LNCaP clone FGC (cell line): ENCODE measurements around the gene KPNA1.
"Not testable (repeated sequence)": the region's sequence is repeated elsewhere in the genome, so short reads cannot be mapped to it uniquely, and the experiment has no call there.

Experiments
- DNase-seq: peaks from one replicate; pipeline ENCODE4 v3.0.0-alpha.2; 2011; ENCODE audit warnings: low read depth
- H3K4me3 ChIP-seq: 2 replicates; pipeline ENCODE4 v1.5.1; 2011; ENCODE audit warnings: mild to moderate bottlenecking, low read depth, low read length, control low read depth
- TF ChIP-seq, protein P1 (sequence below): IDR thresholded peaks from 2 replicates; pipeline ENCODE4 v1.5.1; 2012; ENCODE audit warnings: mild to moderate bottlenecking; ENCODE audit not compliant: control insufficient read depth, insufficient read depth; ENCODE audit errors: extremely low read depth

The KPNA1 gene

GRCh38 chr3:122512284-122512683 lies 2.5 kb downstream of the KPNA1 start:
- no peak overlapping the region for H3K4me3 ChIP-seq
- no peak for DNase-seq
- TF ChIP-seq, protein P1, sequence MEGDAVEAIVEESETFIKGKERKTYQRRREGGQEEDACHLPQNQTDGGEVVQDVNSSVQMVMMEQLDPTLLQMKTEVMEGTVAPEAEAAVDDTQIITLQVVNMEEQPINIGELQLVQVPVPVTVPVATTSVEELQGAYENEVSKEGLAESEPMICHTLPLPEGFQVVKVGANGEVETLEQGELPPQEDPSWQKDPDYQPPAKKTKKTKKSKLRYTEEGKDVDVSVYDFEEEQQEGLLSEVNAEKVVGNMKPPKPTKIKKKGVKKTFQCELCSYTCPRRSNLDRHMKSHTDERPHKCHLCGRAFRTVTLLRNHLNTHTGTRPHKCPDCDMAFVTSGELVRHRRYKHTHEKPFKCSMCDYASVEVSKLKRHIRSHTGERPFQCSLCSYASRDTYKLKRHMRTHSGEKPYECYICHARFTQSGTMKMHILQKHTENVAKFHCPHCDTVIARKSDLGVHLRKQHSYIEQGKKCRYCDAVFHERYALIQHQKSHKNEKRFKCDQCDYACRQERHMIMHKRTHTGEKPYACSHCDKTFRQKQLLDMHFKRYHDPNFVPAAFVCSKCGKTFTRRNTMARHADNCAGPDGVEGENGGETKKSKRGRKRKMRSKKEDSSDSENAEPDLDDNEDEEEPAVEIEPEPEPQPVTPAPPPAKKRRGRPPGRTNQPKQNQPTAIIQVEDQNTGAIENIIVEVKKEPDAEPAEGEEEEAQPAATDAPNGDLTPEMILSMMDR = no peak

GRCh38 chr3:122510878-122511535 lies 3.7 kb downstream of the KPNA1 start:
- TF ChIP-seq, protein P1 = no peak
- no peak overlapping the region for H3K4me3 ChIP-seq
- no peak for DNase-seq

DNA sequence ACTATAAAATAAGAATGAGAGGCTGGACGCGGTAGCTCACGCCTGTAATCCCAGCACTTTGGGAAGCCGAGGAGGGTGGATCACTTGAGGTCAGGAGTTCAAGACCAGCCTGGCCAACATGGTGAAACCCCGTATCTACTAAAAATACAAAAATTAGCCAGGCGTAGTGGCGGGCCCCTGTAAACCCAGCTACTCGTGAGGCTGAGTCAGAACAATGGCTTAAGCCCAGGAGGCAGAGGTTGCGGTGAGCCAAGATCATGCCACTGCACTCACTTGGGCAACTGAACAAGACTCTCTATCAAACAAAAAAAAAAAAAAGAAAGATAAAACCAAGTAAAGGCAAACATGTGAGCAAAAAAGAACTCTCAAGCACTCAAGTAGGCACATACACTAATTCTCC lies 5.8 kb downstream of the KPNA1 start:
- DNase-seq, H3K4me3 ChIP-seq: not testable (repeated sequence)

- TF ChIP-seq, protein P1 = no peak
- no peak overlapping the region for H3K4me3 ChIP-seq
- no peak for DNase-seq
Measured at GRCh38 chr3:122508135-122508914, 6.4 kb downstream of the KPNA1 start.

DNA sequence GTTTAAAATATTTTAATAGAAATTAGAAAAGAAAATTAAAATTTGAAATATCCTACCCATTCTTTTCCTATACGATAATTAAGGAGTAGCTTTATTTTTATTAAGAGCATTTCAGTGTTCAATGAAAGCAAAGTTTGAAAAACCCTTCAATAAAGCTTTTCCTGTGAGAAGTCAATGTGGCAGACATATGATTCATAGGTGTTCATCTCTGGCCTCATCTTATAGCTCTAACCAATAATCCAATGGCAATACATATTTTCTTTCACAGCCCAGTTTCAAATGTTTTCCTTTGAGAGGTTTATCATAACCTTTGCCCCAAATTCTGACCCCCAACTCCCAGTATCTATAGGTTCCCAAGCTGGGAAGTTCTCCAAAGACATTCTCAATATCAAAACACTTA lies 8.3 kb downstream of the KPNA1 start:
- TF ChIP-seq, protein P1 = no peak
- no peak for DNase-seq

DNA sequence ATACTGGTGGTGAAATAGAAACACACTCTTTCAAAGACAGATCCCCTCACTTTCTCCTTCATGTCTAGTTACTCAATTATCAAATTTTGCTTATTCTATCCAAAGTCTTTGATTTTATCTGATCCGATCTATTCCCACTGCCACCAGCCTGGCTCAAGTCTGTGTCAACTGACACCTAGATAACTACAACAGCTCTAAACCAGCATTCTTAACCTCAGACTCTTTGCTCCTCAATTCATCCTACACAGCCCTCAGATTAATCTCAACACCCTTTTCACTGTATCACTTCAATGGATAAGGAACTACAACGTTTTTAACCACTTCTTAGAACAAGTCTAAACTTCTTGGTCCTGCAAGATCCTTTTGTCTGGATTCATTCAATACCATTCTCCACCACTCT lies 9.1 kb downstream of the KPNA1 start:
- TF ChIP-seq, protein P1 = no peak
- no peak overlapping the region for H3K4me3 ChIP-seq

More for the DNA sequence above, 8.3 kb downstream of the KPNA1 start:
- no peak overlapping the region for H3K4me3 ChIP-seq

GRCh38 chr3:122502941-122503340 lies 11.8 kb downstream of the KPNA1 start:
- TF ChIP-seq, protein P1 = no peak
- no peak for DNase-seq
- H3K4me3 ChIP-seq = no peak overlapping the region

More for the DNA sequence above, 9.1 kb downstream of the KPNA1 start:
- no peak for DNase-seq
